DND-41 (cell line): ENCODE results near the gene ARL6IP4.

Source experiments
- CTCF ChIP-seq: IDR thresholded peaks from 2 replicates; pipeline ENCODE4 v1.5.1; 2012; ENCODE audit warnings: borderline replicate concordance, low read length, moderate library complexity, mild to moderate bottlenecking; ENCODE audit not compliant: poor library complexity, severe bottlenecking; ENCODE audit errors: extremely low read depth
- EZH2 ChIP-seq: IDR thresholded peaks from 3 replicates; pipeline ENCODE4 v1.6.1; 2012; ENCODE audit warnings: borderline replicate concordance, low read depth, mild to moderate bottlenecking, moderate library complexity, low read length, inconsistent platforms; ENCODE audit not compliant: severe bottlenecking

GRCh38 chr12:122996188-122996601 lies 15.7 kb downstream of the ARL6IP4 start:
- no peak for TF ChIP-seq CTCF
- TF ChIP-seq EZH2: no peak
